ENCODE results near the gene ASB8.

DNA sequence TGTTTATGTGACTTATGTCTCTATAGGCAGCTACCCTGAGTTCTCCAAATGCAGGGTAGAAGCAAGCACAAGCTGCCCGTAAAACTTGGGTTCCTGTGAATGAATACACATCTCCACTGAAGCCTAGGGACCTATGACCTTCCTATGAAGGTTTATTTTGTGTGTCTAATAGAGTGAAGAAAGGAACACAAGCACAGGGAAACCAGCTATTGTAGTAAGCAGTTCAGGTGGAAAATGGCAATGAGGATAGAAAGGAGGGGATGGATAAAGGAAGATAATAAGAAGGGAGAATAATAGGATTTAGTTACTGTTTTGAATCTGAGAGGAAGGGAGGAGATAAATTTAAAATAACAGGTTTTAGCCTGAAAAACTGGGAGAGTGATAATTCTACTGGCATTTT lies 35.8 kb downstream of the ASB8 start:
- no peak for TF ChIP-seq NFATC3 (IDR thresholded peaks at IDR 0.05)
- TF ChIP-seq RFX7 (CRISPR knock-in tag; IDR thresholded peaks at IDR 0.05) = no peak
- no peak for TF ChIP-seq CREB1 (IDR thresholded peaks at IDR 0.05)
- TF ChIP-seq CREB1 (CRISPR knock-in tag; IDR thresholded peaks at IDR 0.05) = no peak
- no peak for TF ChIP-seq POLR2AphosphoS5 (IDR thresholded peaks at IDR 0.05; ENCODE audit: control insufficient read depth, insufficient read depth, low read depth, low read length)
- TF ChIP-seq CTCF (IDR thresholded peaks at IDR 0.05 in 2 of 3, conservative IDR thresholded peaks at IDR 0.05 in 1 of 3; ENCODE audit: insufficient read depth in 2 of 3, low read depth in 1 of 3, low read length in 3 of 3) = no peak
- no peak for TF ChIP-seq SIN3A (IDR thresholded peaks at IDR 0.05; ENCODE audit: borderline replicate concordance in 2 of 2, control insufficient read depth in 1 of 2, low read depth in 2 of 2, low read length in 2 of 2)
